Neutrophil (primary cell): ENCODE measurements around the gene TBXAS1.

Source experiments
- H3K27ac ChIP-seq: fragments of 200-600 bp; sonication (generic); 2 replicates; pipeline ENCODE4 v1.5.1; 2016; ENCODE audit warnings: mild to moderate bottlenecking, moderate library complexity
- H3K27me3 ChIP-seq: fragments of 200-600 bp; sonication (generic); 2 replicates; pipeline ENCODE4 v1.6.0; 2016; ENCODE audit warnings: mild to moderate bottlenecking
- H3K36me3 ChIP-seq: fragments of 200-600 bp; sonication (generic); 2 replicates; pipeline ENCODE4 v1.5.1; 2017
- H3K4me1 ChIP-seq, 2 experiments: fragments of 200-600 bp in 1 of 2; sonication (generic) in 1 of 2; 1 replicate in 1 of 2; 2 replicates in 1 of 2; pipeline versions ENCODE4 v1.5.1 to v1.6.1; 2013 to 2016; ENCODE audit warnings: low read depth in 1 of 2, low read length in 1 of 2, mild to moderate bottlenecking in 1 of 2, moderate library complexity in 1 of 2; ENCODE audit not compliant: control insufficient read depth in 1 of 2, insufficient read depth in 1 of 2
- H3K4me3 ChIP-seq, 2 experiments: fragments of 200-600 bp in 1 of 2; sonication (generic) in 1 of 2; 1 replicate in 1 of 2; 2 replicates in 1 of 2; pipeline ENCODE4 v1.5.1; 2013 to 2016; ENCODE audit warnings: low read depth in 1 of 2, low read length in 1 of 2, mild to moderate bottlenecking in 1 of 2, moderate library complexity in 1 of 2
- H3K9me3 ChIP-seq: fragments of 200-600 bp; sonication (generic); 2 replicates; pipeline ENCODE4 v1.5.1; 2016
- TF ChIP-seq, protein P1 (sequence below): fragments of 200-600 bp; sonication (generic); IDR thresholded peaks from 2 replicates; pipeline ENCODE4 v1.5.1; 2016; ENCODE audit warnings: antibody characterized with exemption

The TBXAS1 gene

DNA sequence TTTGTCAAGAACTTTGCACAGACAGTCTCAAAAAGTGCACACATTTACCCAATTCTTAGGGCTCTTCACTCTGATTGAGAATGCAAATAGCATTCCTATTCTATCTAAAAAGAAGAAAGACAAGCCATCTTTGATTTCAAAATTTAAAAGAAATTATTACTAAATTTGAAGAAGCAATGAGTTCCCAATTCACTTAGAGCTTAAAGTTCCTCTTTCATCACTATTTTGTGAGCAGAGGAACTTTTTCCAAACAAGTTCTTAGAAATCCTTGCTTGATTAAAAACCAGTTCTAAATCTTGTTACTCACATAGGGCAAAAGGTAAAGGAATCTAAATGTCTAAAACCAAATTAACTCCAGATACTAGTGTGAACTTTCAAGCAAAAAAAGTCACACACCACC is 56.4 kb downstream of the TBXAS1 start:
- Histone ChIP-seq H3K36me3 (peaks cover 72% of the 10 kb centered on the region), H3K4me3 (no peak overlapping the region), H3K27me3 (no peaks in the 10 kb centered on the region), H3K27ac (peak overlapping the region; percentile 58), H3K4me1 (peaks cover 35 to 36% of the 10 kb centered on the region in 2 experiments), H3K9me3 (no peaks in the 10 kb centered on the region)
- TF ChIP-seq, protein P1, sequence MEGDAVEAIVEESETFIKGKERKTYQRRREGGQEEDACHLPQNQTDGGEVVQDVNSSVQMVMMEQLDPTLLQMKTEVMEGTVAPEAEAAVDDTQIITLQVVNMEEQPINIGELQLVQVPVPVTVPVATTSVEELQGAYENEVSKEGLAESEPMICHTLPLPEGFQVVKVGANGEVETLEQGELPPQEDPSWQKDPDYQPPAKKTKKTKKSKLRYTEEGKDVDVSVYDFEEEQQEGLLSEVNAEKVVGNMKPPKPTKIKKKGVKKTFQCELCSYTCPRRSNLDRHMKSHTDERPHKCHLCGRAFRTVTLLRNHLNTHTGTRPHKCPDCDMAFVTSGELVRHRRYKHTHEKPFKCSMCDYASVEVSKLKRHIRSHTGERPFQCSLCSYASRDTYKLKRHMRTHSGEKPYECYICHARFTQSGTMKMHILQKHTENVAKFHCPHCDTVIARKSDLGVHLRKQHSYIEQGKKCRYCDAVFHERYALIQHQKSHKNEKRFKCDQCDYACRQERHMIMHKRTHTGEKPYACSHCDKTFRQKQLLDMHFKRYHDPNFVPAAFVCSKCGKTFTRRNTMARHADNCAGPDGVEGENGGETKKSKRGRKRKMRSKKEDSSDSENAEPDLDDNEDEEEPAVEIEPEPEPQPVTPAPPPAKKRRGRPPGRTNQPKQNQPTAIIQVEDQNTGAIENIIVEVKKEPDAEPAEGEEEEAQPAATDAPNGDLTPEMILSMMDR, result no peak

DNA sequence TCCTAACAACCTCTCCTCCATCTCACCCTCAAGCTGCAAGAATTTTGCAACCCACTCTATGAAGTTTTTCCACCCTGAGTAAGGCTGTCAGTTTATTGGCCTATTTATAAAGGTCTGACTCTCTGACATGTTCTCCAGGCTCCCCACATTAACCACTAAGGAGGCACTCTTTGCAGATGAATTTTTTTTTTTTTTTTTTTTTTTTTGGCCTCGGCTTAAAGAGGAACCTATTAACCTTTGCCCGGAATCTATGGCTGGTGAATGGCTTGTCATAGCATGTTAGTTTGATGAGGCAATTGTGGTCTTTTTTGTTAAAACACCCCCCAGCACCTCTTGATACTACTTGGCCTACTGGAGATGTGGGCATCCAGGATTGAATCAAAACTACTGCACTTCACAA is 57.1 kb downstream of the TBXAS1 start:
- Histone ChIP-seq H3K4me3 (no peak overlapping the region), H3K27me3 (no peaks in the 10 kb centered on the region), H3K36me3 (peaks cover 72% of the 10 kb centered on the region), H3K9me3 (no peaks in the 10 kb centered on the region), H3K27ac (peak overlapping the region; percentile 58), H3K4me1 (peaks cover 35 to 36% of the 10 kb centered on the region in 2 experiments)
- TF ChIP-seq, protein P1, result no peak

DNA sequence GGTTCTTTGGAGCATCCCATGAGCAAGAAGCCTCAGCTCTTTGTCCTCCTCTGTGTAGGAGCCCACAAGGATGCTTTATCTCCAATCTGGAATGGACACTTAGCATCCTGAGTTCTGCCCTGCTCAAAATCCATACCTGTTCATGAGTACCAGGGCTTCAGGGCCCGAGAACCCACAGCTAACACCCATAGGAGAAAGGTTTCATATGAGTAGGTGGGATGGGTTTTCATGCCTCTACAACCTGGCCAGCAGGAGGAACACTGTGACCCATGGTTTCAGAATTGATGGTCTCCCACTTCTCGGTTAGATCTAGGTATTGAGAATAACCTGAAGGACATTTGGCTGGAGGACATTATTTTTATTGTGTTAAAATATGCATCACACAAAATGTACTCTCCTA is 57.8 kb downstream of the TBXAS1 start:
- Histone ChIP-seq H3K27ac (no peak overlapping the region), H3K4me3 (no peak overlapping the region), H3K27me3 (no peaks in the 10 kb centered on the region), H3K36me3 (peaks cover 65% of the 10 kb centered on the region), H3K9me3 (no peaks in the 10 kb centered on the region), H3K4me1 (peaks cover 35 to 36% of the 10 kb centered on the region in 2 experiments)
- TF ChIP-seq, protein P1, result no peak

DNA sequence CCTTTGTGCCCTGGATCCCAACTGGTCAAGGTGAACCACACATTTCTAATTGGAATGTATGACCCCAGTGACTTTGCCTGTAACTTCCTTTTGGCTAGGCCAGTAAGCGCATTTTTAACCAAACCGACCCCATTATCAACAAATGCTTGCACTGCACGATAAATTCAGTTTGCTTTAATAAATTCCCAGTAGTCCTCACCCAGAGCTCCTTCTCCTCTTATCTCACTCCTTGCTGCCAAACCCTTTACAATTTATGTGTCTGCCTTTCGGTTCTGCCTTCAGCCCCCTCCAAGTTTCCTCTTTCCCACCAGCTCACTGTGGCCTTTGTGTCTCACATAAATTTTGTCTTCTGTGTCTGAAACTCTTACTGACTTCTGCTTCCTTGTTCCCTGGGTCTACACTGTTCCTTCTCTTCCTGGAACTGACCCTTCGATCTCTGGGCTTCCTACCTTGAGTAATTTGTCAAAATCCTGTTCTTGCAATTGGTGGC is 59.0 kb downstream of the TBXAS1 start:
- Histone ChIP-seq H3K4me1 (peaks cover 35 to 36% of the 10 kb centered on the region in 2 experiments), H3K9me3 (no peaks in the 10 kb centered on the region), H3K27me3 (no peaks in the 10 kb centered on the region), H3K27ac (peak overlapping the region; percentile 54), H3K4me3 (no peak overlapping the region), H3K36me3 (peaks cover 54% of the 10 kb centered on the region)
- TF ChIP-seq, protein P1, result no peak

DNA sequence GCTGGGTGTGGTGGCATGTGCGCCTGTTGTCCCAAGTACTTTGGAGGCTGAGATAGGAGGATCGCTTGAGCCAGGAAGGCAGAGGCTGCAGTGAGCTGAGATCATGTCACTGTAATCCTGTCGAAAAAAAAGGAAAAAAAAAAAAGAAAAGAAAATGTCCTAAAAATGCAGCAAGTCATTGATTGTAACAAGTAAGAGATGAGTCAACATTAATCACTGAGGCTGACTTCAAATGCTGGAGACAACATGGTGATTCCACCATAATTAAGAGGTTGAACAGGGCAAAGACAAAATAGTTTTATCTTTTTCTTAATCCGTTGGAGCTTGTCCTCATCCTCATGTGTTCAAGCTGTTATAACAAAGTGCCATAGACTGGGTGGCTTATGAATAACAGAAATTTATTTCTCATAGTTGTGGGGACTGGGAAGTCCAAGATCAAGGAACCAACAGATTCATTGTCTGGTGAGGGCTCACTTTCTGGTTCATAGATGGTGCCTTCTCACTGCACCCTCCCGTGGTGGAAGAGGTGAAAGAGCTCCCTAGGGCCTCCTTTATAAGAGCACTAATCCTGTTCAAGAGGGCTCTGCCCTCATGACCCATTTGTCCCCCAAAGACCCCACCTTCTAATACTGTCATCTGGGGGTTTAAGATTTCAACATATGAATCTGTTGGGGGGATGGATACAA is 60.3 kb downstream of the TBXAS1 start:
- Histone ChIP-seq H3K27ac (peak overlapping the region; percentile 23), H3K9me3 (no peaks in the 10 kb centered on the region), H3K27me3 (no peaks in the 10 kb centered on the region), H3K36me3 (peaks cover 47% of the 10 kb centered on the region), H3K4me1 (peaks cover 35 to 36% of the 10 kb centered on the region in 2 experiments), H3K4me3 (no peak overlapping the region)
- TF ChIP-seq, protein P1, result no peak
